ENCODE results near the gene KEAP1.
"Not testable (repeated sequence)": the region's sequence is repeated elsewhere in the genome, so short reads cannot be mapped to it uniquely, and the experiment has no call there.

The KEAP1 gene

DNA sequence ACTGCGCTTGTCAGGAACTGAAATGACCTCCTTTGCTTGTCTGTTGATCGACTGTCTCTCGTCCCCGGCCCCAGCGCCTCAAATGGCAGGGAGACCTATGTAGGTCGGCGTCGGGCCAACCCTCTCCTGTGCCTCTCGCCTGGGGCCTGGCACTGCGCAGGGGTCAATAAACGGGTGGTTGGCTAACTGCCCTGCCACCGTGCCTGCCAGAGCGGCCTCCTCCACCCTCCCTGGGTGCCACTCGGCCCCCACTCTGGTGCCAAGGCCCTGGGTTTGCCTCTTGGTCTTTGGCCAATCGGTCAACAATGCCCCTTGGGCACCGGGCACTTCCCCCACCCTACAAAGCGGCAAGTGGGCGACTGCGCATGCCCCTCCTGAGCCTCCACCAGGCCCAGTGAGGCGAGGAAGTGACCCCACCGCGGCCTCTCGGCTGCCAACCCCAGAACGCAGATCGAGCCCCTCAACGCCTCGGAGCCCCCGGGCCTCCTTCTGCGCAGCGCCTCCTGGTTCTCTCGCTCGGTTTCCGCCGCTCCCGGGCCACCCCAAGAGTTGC lies 1.1 kb downstream of the KEAP1 start:
- no peak for DNase-seq (ENCODE audit: low read depth, low spot score)

DNA sequence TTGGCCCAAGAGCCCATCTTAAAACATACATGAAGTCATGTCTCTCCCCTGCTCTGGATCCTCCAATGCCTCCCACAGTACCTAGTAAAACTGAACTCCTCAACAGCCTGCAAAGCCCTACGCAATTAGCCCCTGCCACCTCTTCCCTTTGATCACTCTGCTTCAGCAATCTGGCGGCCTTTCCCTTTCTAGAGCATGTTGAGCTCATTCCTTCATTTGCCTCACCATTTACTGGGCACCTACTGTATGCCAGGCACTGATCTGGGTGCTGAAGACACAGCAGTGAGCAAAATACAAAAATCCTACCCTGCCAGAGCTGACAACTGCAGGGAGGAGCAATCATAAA lies 2.9 kb downstream of the KEAP1 start:
- no peak overlapping the region for H3K27ac ChIP-seq
- DNase-seq (ENCODE audit: low read depth, low spot score): no peak

More for the DNA sequence above, 1.1 kb downstream of the KEAP1 start:
- peak overlapping the region; percentile 79 for H3K27ac ChIP-seq

DNA sequence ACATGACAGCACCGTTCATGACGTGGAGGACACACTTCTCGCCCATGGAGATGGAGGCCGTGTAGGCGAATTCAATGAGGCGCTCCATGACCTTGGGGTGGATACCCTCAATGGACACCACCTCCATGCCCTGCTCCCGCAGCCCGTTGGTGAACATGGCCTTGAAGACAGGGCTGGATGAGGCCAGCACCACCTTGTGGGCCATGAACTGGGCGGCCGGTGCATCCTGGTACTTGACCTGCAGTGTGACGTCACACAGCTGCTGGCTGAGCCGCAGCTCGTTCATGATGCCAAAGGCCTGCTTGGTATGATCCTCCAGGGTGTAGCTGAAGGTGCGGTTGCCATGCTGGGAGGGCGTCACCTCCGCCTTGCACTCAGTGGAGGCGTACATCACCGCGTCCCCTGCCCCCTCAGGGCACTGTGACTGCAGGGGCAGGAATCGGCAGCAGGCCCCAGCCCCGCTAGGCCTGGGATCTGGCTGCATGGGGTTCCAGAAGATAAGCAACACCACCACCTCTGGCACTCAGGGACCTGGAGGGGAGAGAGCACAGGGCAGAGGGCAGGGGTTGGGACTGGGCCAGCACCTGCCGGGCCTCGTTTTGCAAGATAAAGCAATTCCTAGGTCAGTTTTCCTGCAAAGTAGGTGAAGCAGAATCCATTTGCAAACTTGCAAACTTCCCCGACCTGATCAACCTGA lies 3.5 kb downstream of the KEAP1 start:
- no peak overlapping the region for H3K27ac ChIP-seq
- no peak for DNase-seq (ENCODE audit: low read depth, low spot score)

DNA sequence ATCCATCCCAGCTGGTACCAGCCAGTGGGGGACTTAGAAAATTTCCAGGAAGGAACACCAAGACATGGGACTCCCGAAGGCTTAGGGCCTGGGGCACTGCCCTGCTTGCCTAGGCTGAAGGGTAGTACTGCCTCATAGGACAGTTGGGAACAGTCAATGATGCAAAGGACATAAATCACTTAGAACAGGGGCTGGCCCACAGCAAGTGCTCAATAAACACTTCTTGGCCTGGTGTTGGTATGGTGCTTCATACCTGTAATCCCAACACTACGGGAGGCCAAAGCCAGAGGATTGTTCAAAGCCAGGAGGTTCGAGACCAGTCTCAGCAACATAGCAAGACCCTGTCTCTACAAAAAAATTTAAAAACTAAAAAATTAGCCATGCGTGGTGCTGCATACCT lies 5.8 kb downstream of the KEAP1 start:
- no peak overlapping the region for H3K27ac ChIP-seq
- DNase-seq (ENCODE audit: low read depth, low spot score): no peak

DNA sequence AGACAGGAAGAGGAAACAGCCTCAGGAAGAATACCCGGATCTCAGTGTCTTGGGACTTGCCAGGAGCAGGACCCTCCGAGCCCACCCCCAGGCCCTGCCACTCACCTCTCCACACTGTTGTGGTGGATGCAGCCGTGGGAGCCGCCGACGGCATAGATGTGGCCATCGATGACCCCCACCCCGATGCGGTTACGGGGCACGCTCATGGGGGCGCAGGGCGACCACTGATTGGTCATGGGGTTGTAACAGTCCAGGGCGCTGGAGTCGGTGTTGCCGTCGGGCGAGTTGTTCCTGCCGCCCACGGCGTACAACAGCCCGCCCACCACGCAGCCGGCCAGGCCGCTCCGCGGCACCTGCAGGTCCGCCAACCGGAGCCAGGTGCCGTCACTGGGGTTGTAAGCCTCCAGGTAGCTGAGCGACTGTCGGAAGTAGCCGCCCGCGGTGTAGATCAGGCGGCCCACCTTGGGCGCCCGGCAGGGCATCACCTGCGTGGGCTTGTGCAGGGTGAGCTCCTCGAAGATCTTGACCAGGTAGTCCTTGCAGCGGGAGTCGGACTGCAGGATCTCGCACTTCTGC lies 11.6 kb downstream of the KEAP1 start:
- no peak for DNase-seq (ENCODE audit: low read depth, low spot score)
- no peak overlapping the region for H3K27ac ChIP-seq

DNA sequence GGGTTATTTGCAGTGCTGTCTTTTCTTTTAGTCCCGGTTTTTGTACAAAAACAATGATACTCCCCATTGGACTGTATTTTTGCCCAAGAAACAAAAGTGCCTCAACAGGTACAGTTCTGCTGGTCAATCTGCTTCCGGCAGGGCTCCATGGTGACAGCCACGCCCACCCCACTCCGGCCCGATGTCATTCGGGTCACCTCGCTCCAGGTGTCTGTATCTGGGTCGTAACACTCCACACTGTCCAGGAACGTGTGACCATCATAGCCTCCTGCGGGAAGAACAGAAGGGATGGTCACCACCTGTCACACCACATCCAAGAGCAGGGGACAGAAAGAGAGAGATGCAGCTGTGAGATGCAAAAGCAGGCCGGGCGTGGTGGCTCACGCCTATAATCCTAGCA lies 16.6 kb downstream of the KEAP1 start:
- no peak for DNase-seq (ENCODE audit: low read depth, low spot score)

DNA sequence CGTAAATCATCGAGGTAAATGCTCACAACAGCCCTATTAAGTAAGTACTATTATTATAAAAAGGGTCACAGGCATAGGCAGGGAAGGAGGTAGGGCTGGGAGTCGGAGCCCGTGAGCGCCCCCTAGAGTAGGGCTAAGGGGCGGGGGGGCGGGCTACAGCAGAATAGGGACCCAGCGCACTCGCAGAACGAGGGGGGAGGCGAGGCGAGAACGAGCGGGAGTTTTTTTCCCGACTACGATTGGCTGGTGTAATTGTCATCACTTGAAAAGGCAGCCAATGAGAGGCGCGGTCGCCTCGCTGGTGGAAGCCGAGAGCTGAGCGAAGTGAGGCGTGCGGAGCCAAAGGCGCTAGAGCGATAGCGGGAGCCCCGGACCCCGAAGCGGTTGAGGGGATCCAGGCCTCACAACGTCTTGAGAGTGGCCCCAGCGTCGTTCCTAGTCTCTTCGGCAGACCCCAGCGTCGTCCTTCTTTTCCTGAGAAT lies 24.2 kb downstream of the KEAP1 start:
- DNase-seq (ENCODE audit: low read depth, low spot score): no peak
- no peak overlapping the region for H3K27ac ChIP-seq

More for the DNA sequence above, 16.6 kb downstream of the KEAP1 start:
- no peak overlapping the region for H3K27ac ChIP-seq

DNA sequence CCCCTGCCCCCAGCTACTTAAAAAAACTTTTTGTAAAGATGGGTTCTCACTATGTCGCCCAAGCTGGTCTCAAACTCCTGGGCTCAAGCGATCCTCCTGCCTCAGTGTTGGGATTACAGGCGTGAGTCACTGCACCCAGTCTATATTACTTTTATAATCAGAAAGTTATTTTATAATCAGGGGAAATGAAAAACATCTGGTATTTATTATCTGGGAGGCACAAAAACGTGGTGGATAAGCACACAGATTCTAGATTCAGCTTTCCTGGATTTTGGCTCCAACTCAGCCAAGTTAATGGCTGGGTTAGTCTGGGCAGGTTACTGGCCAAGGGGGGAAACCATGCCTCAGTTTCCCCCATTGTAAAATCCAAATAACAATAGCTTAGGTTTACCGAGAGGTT lies 24.7 kb downstream of the KEAP1 start:
- H3K27ac ChIP-seq: no peak overlapping the region
- no peak for DNase-seq (ENCODE audit: low read depth, low spot score)

DNA sequence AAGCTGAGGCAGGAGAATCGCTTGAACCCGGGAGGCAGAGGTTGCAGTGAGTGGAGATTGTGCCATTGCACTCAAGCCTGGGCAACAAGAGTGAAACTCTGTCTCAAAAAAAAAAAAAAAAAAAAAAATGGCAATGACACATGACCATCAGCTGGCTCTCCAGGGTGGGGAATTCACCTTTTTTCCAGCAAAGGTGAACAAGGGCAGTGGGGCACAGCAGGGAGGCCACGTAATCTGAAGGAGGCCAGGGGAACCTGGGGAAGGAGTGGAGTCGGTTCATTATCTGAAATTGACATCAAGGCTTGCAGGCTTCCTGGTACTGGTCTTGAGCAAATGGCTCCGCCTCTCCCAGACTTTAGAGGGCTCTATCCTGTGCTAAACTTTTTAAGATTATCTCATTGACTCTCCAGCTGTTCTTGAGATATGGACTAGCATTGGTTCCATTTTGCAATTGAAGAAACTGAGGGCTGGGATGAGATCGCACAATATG lies 28.1 kb downstream of the KEAP1 start:
- H3K27ac ChIP-seq: no peak overlapping the region
- no peak for DNase-seq (ENCODE audit: low read depth, low spot score)

DNA sequence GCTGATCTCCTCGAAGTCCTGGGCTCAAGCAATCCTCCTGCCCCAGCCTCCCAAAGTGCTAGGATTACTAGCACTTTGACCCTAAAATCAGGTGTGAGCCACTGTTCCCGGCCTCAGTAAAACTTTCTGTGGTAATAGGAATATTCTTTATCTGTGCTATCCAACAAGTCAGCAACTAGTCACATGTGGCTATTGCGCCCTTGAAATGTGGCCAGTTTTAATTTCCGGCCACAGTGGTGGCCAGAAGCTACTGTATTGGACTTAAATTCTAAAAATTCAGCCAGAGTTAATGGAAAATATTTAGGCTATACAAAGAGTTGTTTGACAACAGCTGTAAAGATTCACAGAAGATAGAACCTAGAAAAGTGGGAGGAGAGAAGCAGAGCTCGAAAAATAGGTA lies 30.0 kb downstream of the KEAP1 start:
- H3K27ac ChIP-seq: no peak overlapping the region
- DNase-seq (ENCODE audit: low read depth, low spot score): no peak

DNA sequence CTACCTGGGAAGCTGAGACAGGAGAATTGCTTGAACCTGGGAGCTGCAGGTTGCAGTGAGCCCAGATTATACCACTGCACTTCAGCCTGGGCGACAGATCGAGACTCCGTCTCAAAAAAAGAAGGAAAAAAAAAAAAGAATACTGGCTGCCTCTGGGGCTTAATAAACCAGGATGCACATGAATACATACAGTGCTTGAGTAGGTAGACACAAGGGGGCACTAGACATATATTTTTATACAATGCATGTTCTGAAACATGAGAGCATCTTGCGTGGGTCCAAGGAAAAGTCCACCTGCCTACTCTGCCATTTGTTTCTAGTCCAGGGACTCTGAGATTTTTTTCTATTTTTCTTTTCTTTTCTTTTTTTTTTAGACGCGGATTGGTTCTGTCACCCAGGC lies 31.2 kb downstream of the KEAP1 start:
- H3K27ac ChIP-seq: no peak overlapping the region
- peak; percentile 8 for DNase-seq (ENCODE audit: low read depth, low spot score)

DNA sequence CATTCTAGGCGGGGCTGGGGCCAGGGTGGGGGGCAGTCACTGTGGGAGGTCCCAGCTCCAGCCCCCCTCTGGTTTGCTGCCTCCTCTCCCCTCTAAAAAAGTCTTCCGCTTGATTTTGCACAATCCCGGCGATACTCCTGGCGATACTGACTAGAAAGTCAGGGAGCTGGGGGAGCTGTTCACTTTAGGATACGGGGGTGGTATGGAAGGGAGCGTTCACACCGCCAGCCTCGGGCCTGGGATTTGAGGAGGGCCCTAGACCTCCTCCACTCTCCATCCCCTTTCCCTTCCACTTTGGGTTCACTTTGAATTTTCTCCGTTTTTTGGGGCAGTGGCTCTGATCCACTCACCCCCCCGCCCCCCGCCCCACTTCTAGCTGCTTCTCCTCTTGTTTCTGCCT lies 35.0 kb downstream of the KEAP1 start:
- no peak overlapping the region for H3K27ac ChIP-seq
- DNase-seq (ENCODE audit: low read depth, low spot score): no peak

DNA sequence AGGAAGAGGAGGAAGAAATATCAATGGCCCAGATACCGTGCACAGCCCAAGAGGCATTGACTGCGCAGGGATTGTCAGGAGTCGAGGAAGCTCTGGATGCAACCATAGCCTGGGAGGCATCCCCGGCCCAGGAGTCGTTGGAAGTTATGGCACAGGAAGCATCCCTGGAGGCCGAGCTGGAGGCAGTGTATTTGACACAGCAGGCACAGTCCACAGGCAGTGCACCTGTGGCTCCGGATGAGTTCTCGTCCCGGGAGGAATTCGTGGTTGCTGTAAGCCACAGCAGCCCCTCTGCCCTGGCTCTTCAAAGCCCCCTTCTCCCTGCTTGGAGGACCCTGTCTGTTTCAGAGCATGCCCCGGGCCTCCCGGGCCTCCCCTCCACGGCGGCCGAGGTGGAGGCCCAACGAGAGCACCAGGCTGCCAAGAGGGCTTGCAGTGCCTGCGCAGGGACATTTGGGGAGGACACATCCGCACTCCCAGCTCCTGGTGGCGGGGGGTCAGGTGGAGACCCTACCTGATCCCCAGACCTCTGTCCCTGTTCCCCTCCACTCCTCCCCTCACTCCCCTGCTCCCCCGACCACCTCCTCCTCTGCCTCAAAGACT lies 36.0 kb downstream of the KEAP1 start:
- no peak for DNase-seq (ENCODE audit: low read depth, low spot score)

DNA sequence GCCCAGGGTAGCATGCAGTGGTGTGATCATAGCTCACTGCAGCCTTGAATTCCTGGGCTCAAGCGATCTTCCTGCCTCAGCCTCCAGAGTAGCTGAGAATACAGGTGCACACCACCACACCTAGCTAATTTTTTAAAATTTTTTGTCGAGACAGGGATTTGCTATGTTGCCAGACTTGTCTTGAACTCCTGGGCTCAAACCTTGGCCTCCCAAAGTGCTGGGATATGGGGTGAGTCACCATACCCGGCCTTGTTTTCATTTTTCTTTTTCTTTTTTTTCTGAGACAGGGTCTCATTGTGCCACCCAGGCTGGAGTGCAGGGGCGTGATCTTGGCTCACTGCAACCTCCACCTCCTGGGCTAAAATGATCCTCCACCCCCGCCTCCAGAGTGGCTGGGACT lies 38.7 kb downstream of the KEAP1 start:
- H3K27ac ChIP-seq: no peak overlapping the region

More for the DNA sequence above, 36.0 kb downstream of the KEAP1 start:
- H3K27ac ChIP-seq: no peak overlapping the region

DNA sequence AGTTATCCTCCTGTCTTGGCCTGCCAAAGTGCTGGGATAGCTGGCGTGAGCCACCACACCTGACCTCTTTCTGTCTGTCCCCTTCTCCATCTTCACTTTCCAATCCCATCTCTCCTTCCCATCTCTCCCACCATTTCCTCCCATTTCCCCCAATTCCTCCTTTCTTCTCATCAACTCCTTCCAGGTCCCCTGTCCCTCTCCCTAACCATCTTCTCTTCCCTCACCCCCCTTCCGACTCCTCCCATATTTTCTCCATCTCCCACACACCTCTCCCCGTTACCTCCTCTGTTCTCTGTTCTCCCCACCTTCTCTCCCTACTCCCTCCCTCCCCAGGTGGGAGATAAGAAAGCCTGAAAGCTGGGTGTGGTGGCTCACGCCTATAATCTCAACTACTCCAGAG lies 40.6 kb downstream of the KEAP1 start:
- DNase-seq (ENCODE audit: low read depth, low spot score): no peak
- no peak overlapping the region for H3K27ac ChIP-seq

More for the DNA sequence above, 38.7 kb downstream of the KEAP1 start:
- no peak for DNase-seq (ENCODE audit: low read depth, low spot score)

DNA sequence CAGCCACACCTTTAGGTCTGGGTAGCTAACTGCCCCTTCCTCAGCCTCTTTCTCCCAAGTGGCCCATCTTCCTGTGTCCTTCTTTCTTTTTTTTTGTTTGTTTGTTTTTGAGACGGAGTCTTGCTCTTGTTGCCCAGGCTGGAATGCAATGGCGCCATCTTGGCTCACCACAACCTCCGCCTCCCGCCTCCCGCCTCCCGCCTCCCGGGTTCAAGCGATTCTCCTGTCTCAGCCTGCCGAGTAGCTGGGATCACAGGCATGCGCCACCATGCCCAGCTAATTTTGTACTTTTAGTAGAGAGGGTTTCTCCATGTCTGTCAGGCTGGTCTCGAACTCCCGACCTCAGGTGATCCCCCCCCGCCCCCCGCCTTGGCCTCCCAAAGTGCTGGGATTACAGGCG lies 41.1 kb downstream of the KEAP1 start:
- H3K27ac ChIP-seq: peak overlapping the region; percentile 34
- not testable (repeated sequence) for DNase-seq (ENCODE audit: low read depth, low spot score)

DNA sequence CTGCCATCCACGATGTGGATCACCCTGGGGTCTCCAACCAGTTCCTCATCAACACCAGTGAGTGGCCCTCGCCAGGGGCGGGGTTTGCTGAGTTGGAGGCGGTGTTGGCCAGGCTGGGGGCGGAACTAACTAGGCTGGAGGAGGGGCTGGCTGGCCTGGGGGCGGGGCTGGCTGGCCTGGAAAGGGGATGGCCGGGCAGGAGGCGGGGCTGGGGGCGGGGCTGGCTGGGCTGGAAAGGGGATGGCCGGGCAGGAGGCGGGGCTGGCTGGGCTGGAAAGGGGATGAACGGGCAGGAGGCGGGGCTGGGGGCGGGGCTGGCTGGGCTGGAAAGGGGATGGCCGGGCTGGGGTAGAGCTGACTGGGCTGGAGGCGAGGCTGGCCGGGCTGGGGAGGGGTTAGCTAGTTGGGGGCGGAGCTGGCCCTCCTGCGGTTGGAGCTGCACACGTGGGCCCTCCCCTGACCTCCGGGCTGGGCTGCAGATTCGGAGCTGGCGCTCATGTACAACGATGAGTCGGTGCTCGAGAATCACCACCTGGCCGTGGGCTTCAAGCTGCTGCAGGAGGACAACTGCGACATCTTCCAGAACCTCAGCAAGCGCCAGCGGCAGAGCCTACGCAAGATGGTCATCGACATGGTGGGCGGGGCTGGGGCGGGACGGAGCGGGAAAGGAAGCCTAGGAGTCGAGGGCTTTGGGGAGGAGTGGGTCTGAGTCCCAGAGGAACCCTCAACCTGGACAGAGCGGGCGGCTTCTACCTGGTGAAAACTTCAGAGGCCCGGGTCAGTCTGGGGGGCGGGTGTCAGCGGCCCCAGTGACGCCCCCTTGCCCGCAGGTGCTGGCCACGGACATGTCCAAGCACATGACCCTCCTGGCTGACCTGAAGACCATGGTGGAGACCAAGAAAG lies 41.9 kb downstream of the KEAP1 start:
- H3K27ac ChIP-seq: peak overlapping the region; percentile 34
- DNase-seq (ENCODE audit: low read depth, low spot score): peak; percentile 73

DNA sequence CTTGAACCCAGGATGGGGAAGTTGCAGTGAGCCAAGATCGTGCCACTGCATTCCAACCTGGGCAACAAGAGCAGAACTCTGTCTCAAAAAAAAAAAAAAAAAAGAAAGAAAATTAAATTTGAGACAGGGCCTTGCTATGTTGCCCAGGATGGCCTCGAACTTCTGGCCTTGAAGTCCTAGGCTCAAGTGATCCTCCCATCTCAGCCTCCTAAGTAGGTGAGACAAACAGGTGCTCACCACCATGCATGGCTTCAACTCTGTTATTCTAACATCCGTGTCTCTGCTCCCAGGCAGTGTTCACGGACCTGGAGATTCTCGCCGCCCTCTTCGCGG lies 42.5 kb downstream of the KEAP1 start:
- no peak for DNase-seq (ENCODE audit: low read depth, low spot score)
- no peak overlapping the region for H3K27ac ChIP-seq

DNA sequence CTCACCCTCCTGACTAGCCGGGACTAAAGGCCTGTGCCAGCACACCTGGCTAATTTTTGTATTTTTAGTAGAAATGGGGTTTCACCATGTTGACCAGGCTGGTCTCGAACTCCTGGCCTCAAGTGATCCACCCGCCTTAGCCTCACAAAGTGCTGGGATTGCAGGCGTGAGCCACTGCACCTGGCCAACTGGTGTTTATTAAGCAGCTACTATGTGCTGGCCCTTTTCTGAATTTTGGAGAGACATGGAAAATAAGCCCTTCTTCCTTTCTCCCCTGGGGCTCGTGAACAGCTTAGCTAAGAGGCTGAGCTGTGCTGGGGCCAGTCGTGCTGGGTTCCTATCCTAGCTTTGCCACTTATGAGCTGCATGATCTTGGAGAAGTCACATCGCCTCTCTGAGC lies 44.4 kb downstream of the KEAP1 start:
- not testable (repeated sequence) for DNase-seq (ENCODE audit: low read depth, low spot score); H3K27ac ChIP-seq

DNA sequence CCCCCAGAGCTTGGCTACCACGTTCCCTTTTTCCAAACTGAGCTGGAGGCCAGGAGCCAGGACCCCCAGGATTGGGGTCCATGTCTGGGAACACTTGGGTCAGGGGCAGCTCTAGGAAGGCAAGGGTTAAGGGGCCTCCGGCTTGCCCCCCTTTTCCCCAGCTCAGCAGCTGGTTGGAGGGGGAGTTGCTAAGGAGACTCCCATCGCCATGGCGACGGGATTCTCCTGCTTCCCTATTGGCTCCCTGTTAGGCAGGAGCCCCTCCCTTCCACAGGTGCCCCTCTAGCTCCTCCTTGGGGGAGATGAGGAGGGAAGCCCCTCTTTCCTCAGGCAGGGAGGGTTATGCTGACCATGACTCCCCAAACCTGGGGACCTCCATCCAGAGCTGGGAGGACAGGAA lies 48.9 kb downstream of the KEAP1 start:
- no peak overlapping the region for H3K27ac ChIP-seq
- DNase-seq (ENCODE audit: low read depth, low spot score): no peak
